ENCODE measurements around the gene CD63. TPM values are rescaled to one million over a fixed set of nuclear protein-coding genes. Genes with fewer than 3 reads are reported as not detected.

The CD63 gene
- polyA plus RNA-seq, 1 donor from 2014 or later, result 217 TPM

GRCh38 chr12:55702861-55703260 lies 25.9 kb downstream of the CD63 start:
- TF ChIP-seq TAF1 (IDR thresholded peaks at IDR 0.05; ENCODE audit: low read depth) (no peak), REST (IDR thresholded peaks at IDR 0.05; ENCODE audit: borderline replicate concordance) (no peak)
- Histone ChIP-seq H3K9me2 (ENCODE audit: insufficient read depth, low read length) (no peaks in the 10 kb centered on the region), H3K79me2 (replicated peaks; ENCODE audit: insufficient read depth, low read length) (no peaks in the 10 kb centered on the region), H3F3A (ENCODE audit: insufficient read depth, low read length, poor library complexity, severe bottlenecking) (no peaks in the 10 kb centered on the region), H3K9ac (ENCODE audit: low read length) (no peak overlapping the region), H3K36me3 (ENCODE audit: insufficient read depth, low read length) (no peaks in the 10 kb centered on the region), H3K4me2 (ENCODE audit: low read length) (no peak overlapping the region), H3K4me3 (ENCODE audit: low read length) (no peak overlapping the region), H4K20me1 (ENCODE audit: insufficient read depth) (no peaks in the 10 kb centered on the region), H3K27me3 (ENCODE audit: insufficient read depth, low read depth, low read length) (no peaks in the 10 kb centered on the region), H3K27ac (ENCODE audit: low read length) (no peak overlapping the region), H2AFZ (ENCODE audit: low read depth, low read length) (no peak overlapping the region), H3K9me3 (ENCODE audit: low read length) (no peaks in the 10 kb centered on the region)

- Histone ChIP-seq H3K4me3 (ENCODE audit: low read length) (no peak overlapping the region), H3K27me3 (ENCODE audit: insufficient read depth, low read depth, low read length) (no peaks in the 10 kb centered on the region), H4K20me1 (ENCODE audit: insufficient read depth) (no peaks in the 10 kb centered on the region), H3K27ac (ENCODE audit: low read length) (no peak overlapping the region), H3K36me3 (ENCODE audit: insufficient read depth, low read length) (no peaks in the 10 kb centered on the region), H3K9me2 (ENCODE audit: insufficient read depth, low read length) (no peaks in the 10 kb centered on the region), H3K4me2 (ENCODE audit: low read length) (no peak overlapping the region), H3K9ac (ENCODE audit: low read length) (no peak overlapping the region), H3K79me2 (replicated peaks; ENCODE audit: insufficient read depth, low read length) (no peaks in the 10 kb centered on the region), H2AFZ (ENCODE audit: low read depth, low read length) (no peak overlapping the region), H3K9me3 (ENCODE audit: low read length) (no peaks in the 10 kb centered on the region), H3F3A (ENCODE audit: insufficient read depth, low read length, poor library complexity, severe bottlenecking) (no peaks in the 10 kb centered on the region)
- TF ChIP-seq MXI1 (conservative IDR thresholded peaks at IDR 0.05; ENCODE audit: poor library complexity, severe bottlenecking), result no peak
These were observed 28.4 kb downstream of the CD63 start for GRCh38 chr12:55700255-55701018.

DNA sequence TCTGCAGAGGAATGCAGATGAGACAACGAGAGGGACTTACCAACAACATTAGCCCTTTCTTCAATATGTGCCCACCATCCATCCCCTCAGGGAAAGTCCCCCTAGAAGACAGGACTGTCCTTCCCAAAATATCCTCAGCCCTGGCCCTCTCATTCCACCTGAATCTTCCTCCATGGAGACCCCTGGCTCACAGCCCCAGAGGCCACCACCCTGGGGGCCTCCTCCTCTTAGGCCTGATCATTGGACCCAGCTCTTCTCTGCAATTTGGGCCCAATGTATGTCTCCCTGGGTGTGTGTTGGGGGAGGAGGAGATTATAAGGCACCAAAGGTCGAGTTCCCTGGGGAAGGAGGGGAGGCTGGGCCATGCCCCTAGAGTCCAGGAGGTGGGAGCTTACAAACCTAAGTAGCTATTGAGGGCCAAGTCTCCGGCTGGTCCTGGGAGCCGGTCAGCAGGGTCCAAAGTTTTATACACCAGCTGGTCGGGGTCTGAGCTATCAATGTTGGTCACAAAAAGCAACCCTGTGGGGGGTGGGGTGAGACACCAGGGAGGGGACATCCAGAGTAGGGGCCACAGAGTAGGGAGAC lies 29.2 kb downstream of the CD63 start:
- no peak overlapping the region for H3K27ac ChIP-seq (ENCODE audit: low read length)
- no peaks in the 10 kb centered on the region for H4K20me1 ChIP-seq (ENCODE audit: insufficient read depth)
- H3F3A ChIP-seq (ENCODE audit: insufficient read depth, low read length, poor library complexity, severe bottlenecking), result no peaks in the 10 kb centered on the region
- no peak overlapping the region for H3K4me2 ChIP-seq (ENCODE audit: low read length)
- no peaks in the 10 kb centered on the region for H3K79me2 ChIP-seq (replicated peaks; ENCODE audit: insufficient read depth, low read length)
- H3K36me3 ChIP-seq (ENCODE audit: insufficient read depth, low read length), result no peaks in the 10 kb centered on the region
- no peaks in the 10 kb centered on the region for H3K9me2 ChIP-seq (ENCODE audit: insufficient read depth, low read length)
- no peak overlapping the region for H3K4me3 ChIP-seq (ENCODE audit: low read length)
- no peaks in the 10 kb centered on the region for H3K27me3 ChIP-seq (ENCODE audit: insufficient read depth, low read depth, low read length)
- no peak for TF ChIP-seq POLR2AphosphoS5 (IDR thresholded peaks at IDR 0.05)
- no peak for TF ChIP-seq SMC3 (conservative IDR thresholded peaks at IDR 0.05; ENCODE audit: poor library complexity)
- no peak for TF ChIP-seq EP300 (conservative IDR thresholded peaks at IDR 0.05; ENCODE audit: poor library complexity, severe bottlenecking)
- H3K9me3 ChIP-seq (ENCODE audit: low read length), result no peaks in the 10 kb centered on the region
- no peak overlapping the region for H2AFZ ChIP-seq (ENCODE audit: low read depth, low read length)
- no peak overlapping the region for H3K9ac ChIP-seq (ENCODE audit: low read length)
